Measurements from ENCODE around the gene ZNF221.

ZNF221 gene

DNA sequence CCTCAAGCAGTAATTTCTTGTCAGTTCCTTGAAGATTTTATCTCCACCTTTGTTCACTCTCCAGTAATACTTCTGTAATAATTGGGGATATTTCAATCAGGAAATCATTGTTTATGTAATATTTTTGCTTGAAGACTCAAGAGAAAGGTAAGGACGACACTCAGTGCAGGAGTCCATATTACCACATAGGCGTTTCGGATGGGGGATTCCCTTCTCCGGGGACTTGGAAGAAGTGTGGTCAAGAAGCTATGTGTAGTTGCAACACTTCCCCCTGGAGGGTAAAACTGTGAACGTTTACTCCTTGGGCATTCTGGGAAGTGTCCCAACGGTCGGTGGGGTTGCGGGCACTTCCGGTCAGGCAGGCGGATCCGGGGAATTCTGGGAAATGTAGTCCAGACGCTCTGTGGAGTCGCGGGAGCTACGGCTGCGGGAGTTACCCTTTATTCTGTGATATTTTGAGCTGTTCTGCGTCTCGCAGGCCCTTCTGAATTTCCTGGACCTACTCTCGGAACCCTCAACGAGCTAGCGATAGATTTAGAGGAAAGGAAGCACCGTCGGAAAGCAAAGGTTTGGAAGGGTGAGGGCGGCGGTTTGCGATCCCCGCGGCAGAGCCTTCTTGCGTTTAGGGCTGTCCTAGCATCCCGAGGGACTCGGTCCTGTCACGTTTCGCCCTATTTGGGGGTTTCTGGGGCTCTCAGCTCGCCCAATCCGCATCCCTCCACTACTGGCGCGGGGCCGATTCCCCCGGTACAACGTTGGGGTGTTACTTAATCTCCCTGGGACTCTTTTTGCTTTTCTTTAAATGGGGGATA, at the start of gene ZNF221:
Gene ZNF221 (plus strand): TSS at position 395 of the 812 bp plus-strand sequence. CDS start 11,499 bp downstream, outside the sequence.
- Histone ChIP-seq H3K27me3 (ENCODE audit: insufficient read depth, low read length) (no peaks in the 10 kb centered on the region), H2AFZ (ENCODE audit: low read depth, low read length) (peak within 1 kb of the TSS; percentile 84), H3K4me1 (ENCODE audit: insufficient read depth, low read length) (peaks cover 4% of the 10 kb centered on the region), H3K36me3 (ENCODE audit: insufficient read depth, low read length) (peaks cover 12% of the 10 kb centered on the region), H3K9me3 (ENCODE audit: low read length) (peaks cover 31% of the 10 kb centered on the region), H3K4me3 (ENCODE audit: low read length) (peak within 1 kb of the TSS; percentile 61)

DNA sequence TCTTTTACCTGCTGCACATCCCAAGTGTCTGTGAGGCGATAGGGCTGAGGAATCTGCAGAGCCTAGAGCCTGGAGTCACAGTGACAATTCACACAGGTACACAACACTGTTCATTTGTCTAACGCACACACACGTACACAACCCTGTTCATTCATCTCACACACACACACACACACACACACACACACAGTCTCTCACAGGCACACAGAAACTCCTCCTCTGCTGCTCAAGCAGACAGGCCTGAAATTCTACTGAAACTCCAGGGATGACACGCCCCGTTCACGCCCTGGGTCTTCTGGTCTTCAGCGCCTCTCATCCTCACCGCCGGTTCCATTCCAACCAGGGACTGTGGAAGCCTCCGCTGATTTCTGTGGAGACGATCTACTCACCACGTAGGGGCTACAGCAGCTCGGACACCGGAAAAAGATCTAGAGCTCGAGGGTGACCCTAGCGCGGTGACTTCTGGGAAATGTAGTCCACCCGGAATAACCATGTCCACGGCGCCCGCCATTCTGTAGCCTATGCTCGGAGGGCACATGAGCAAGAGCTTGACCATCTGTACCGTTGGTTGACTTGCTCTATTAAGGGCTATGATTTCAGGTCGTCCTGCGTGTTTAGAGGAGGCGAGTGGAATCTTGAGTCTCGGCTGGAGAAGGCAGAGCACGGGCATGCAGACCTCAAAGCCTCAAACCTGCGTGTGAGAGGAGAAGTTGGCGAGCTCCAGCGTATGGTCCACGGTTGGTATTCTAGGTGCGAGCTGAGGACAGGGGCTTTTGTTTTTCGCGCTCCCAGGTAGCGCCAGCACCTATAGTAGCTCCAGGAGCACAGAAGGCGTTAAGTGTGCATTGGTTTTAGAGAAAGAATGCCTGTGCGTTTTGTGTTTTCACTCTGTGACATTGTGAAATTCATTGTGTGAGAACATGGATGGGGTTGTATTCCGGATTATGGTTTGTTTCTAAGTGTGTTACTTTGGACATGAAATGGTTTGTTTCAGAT, 49.3 kb upstream of the ZNF221 start:
- Histone ChIP-seq H3K9me3 (ENCODE audit: low read length) (peaks cover 23% of the 10 kb centered on the region), H2AFZ (ENCODE audit: low read depth, low read length) (peak overlapping the region; percentile 93), H3K4me3 (ENCODE audit: low read length) (peak overlapping the region; percentile 50), H3K4me1 (ENCODE audit: insufficient read depth, low read length) (peaks cover 5% of the 10 kb centered on the region), H3K27me3 (ENCODE audit: insufficient read depth, low read length) (no peaks in the 10 kb centered on the region), H3K36me3 (ENCODE audit: insufficient read depth, low read length) (peaks cover 3% of the 10 kb centered on the region)

DNA sequence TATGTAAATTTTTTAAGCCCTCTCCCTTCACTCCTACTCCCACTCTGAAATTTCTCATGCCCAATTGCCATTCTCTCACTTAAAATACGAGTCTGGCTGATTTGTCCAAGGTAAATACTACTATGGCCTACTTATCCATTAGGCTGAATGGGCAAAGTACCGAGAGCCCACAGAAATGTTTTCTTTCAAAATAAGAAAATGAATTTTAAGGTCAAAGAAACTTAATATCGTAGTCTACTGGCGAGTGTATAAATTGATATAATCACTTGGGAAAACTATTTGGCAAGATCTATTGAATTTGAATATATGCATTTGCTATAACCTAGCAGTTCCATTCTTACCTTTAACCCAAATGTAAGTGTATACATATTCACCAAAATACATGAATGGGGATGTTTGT, 48.6 kb upstream of the ZNF221 start:
- Histone ChIP-seq H3K4me1 (ENCODE audit: insufficient read depth, low read length) (peaks cover 5% of the 10 kb centered on the region), H3K9me3 (ENCODE audit: low read length) (peaks cover 27% of the 10 kb centered on the region), H3K4me3 (ENCODE audit: low read length) (peak overlapping the region; percentile 50), H2AFZ (ENCODE audit: low read depth, low read length) (peak overlapping the region; percentile 93), H3K27me3 (ENCODE audit: insufficient read depth, low read length) (no peaks in the 10 kb centered on the region), H3K36me3 (ENCODE audit: insufficient read depth, low read length) (peaks cover 8% of the 10 kb centered on the region)

DNA sequence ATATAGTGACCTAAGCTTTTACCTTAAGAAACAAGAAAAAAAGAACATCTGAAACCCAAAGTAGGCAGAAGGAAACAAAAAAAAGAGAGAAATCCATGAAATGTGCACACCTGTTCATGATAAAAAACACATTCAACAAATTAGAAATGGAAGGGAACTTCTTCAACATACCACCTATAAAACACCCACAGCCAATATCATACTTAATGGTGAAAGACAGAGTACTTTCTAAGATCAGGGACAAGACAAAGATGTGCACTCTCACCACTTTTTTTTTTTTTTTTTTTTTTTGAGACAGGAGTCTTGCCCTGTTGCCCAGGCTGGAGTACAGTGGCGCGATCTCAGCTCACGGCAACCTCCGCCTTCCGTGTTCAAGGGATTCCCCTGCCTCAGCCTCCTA, 45.1 kb upstream of the ZNF221 start:
- Histone ChIP-seq H2AFZ (ENCODE audit: low read depth, low read length) (no peak overlapping the region), H3K9me3 (ENCODE audit: low read length) (peaks cover 37% of the 10 kb centered on the region), H3K4me3 (ENCODE audit: low read length) (no peak overlapping the region), H3K27me3 (ENCODE audit: insufficient read depth, low read length) (no peaks in the 10 kb centered on the region), H3K36me3 (ENCODE audit: insufficient read depth, low read length) (peaks cover 8% of the 10 kb centered on the region), H3K4me1 (ENCODE audit: insufficient read depth, low read length) (peaks cover 3% of the 10 kb centered on the region)

DNA sequence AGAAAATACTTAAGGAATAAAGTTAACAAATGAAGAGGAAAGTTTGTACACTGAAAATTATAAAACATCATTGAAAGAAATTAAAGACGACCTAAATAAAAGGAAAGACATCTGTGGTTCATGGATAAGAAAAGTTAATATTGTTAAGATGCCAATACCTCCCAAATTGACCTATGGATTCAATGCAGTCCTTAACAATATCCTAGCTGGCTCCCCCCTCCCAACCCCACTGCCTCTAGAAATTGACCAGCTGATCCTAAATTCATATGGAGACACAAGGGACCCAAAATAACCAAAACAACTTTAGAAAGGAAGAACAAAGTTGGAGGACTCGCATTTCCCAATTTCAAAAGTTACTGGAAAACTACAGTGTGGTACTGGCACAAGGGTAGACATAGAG, 44.3 kb upstream of the ZNF221 start:
- no peaks in the 10 kb centered on the region for H3K4me1 ChIP-seq (ENCODE audit: insufficient read depth, low read length)
- H3K9me3 ChIP-seq (ENCODE audit: low read length), result peaks cover 38% of the 10 kb centered on the region
- peaks cover 11% of the 10 kb centered on the region for H3K36me3 ChIP-seq (ENCODE audit: insufficient read depth, low read length)
- H2AFZ ChIP-seq (ENCODE audit: low read depth, low read length), result no peak overlapping the region
- H3K27me3 ChIP-seq (ENCODE audit: insufficient read depth, low read length), result no peaks in the 10 kb centered on the region
- no peak overlapping the region for H3K4me3 ChIP-seq (ENCODE audit: low read length)

DNA sequence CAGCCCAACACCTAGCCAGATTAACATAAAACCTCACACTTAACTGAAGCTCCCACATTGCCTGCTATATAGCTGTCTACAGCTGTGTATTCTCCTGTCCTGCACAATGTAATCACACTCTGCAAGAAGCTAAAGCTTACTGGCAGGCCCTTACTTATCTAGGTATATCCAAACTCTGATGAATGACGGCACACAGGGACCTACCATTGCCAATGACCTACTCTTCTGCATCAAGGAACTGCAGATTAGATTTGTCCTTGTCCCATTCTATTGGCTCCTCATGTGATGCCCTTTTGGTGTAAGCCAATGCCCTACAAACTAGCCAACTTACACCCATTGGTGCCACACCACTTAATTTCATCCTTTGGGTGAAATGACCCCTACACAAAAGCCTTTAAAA, 42.4 kb upstream of the ZNF221 start:
- Histone ChIP-seq H3K27me3 (ENCODE audit: insufficient read depth, low read length) (no peaks in the 10 kb centered on the region), H3K4me3 (ENCODE audit: low read length) (no peak overlapping the region), H2AFZ (ENCODE audit: low read depth, low read length) (no peak overlapping the region), H3K9me3 (ENCODE audit: low read length) (peaks cover 49% of the 10 kb centered on the region), H3K4me1 (ENCODE audit: insufficient read depth, low read length) (no peaks in the 10 kb centered on the region), H3K36me3 (ENCODE audit: insufficient read depth, low read length) (peaks cover 26% of the 10 kb centered on the region)

DNA sequence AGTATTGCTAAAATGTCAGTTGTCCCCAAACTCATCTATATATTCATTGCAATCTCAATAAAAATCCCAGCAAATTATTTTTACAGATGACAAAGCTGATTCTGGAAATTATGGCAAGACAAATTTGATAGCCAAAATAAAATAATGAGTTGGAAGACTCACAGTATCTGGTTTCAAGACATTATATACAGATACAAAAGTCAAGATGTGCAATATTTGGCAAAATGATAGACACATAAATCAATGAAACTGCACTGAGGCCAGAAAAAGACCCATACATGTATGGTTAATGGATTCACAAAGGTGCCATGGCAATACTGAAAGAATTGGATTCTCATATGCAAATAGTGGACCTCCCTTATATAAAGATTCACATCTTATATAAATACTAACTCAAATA, 40.1 kb upstream of the ZNF221 start:
- H3K4me3 ChIP-seq (ENCODE audit: low read length), result no peak overlapping the region
- H3K36me3 ChIP-seq (ENCODE audit: insufficient read depth, low read length), result peaks cover 48% of the 10 kb centered on the region
- peaks cover 62% of the 10 kb centered on the region for H3K9me3 ChIP-seq (ENCODE audit: low read length)
- no peaks in the 10 kb centered on the region for H3K27me3 ChIP-seq (ENCODE audit: insufficient read depth, low read length)
- H3K4me1 ChIP-seq (ENCODE audit: insufficient read depth, low read length), result no peaks in the 10 kb centered on the region
- H2AFZ ChIP-seq (ENCODE audit: low read depth, low read length), result no peak overlapping the region

DNA sequence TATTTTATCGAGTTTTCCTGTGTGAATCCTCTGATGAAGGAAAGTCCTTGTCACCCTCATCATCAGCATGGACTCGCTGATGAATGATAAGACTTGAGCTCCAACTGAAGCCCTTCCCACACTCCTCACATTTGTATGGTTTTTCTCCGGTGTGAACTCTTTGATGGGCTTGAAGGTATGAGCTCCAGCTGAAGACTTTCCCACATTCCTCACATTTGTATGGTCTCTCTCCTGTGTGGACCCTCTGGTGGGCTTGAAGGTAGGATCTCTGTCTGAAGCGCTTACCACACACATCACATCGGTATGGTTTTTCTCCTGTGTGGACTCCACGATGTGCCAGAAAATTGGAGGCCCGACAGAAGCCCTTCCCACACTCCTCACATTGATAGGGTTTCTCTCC, 37.6 kb upstream of the ZNF221 start:
- no peaks in the 10 kb centered on the region for H3K27me3 ChIP-seq (ENCODE audit: insufficient read depth, low read length)
- no peak overlapping the region for H3K4me3 ChIP-seq (ENCODE audit: low read length)
- peaks cover 64% of the 10 kb centered on the region for H3K9me3 ChIP-seq (ENCODE audit: low read length)
- H3K36me3 ChIP-seq (ENCODE audit: insufficient read depth, low read length), result peaks cover 68% of the 10 kb centered on the region
- no peak overlapping the region for H2AFZ ChIP-seq (ENCODE audit: low read depth, low read length)
- H3K4me1 ChIP-seq (ENCODE audit: insufficient read depth, low read length), result no peaks in the 10 kb centered on the region

DNA sequence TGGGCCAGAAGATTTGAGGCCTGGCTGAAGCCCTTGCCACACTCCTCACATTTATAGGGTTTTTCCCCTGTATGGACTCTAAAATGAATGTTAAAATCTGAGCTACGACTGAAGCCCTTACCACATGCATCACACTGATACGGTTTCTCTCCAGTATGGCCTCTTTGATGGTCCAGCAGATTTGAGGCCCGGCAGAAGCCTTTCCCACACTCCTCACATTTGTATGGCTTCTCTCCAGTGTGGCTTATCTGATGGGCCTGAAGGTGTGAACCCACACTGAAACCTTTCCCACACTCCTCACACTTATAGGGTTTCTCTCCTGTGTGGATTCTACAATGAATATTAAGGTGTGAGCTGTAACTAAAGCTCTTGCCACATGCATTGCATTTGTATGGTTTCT, 37.0 kb upstream of the ZNF221 start:
- no peaks in the 10 kb centered on the region for H3K27me3 ChIP-seq (ENCODE audit: insufficient read depth, low read length)
- H2AFZ ChIP-seq (ENCODE audit: low read depth, low read length), result no peak overlapping the region
- H3K4me3 ChIP-seq (ENCODE audit: low read length), result no peak overlapping the region
- peaks cover 62% of the 10 kb centered on the region for H3K9me3 ChIP-seq (ENCODE audit: low read length)
- peaks cover 75% of the 10 kb centered on the region for H3K36me3 ChIP-seq (ENCODE audit: insufficient read depth, low read length)
- H3K4me1 ChIP-seq (ENCODE audit: insufficient read depth, low read length), result no peaks in the 10 kb centered on the region

DNA sequence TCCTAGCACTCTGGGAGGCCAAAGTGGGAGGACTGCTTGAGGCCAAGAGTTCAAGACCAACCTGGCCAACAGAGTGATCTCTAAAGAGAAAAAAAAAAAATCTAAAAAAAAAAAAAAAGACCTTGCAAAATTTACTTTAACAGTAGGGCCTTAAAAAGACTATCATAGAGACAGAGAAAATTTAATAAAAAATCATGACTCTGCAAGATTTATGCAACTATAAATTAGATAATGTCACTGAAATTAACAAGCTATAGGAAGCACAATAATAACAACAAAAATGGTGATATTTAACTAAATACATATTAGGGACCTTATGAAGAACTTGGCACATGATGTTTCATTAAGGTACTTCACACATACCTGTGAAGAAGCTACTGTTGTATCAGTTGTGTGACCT, 27.2 kb upstream of the ZNF221 start:
- Histone ChIP-seq H3K9me3 (ENCODE audit: low read length) (peaks cover 19% of the 10 kb centered on the region), H3K36me3 (ENCODE audit: insufficient read depth, low read length) (peaks cover 95% of the 10 kb centered on the region), H2AFZ (ENCODE audit: low read depth, low read length) (no peak overlapping the region), H3K4me1 (ENCODE audit: insufficient read depth, low read length) (no peaks in the 10 kb centered on the region), H3K4me3 (ENCODE audit: low read length) (no peak overlapping the region), H3K27me3 (ENCODE audit: insufficient read depth, low read length) (no peaks in the 10 kb centered on the region)

DNA sequence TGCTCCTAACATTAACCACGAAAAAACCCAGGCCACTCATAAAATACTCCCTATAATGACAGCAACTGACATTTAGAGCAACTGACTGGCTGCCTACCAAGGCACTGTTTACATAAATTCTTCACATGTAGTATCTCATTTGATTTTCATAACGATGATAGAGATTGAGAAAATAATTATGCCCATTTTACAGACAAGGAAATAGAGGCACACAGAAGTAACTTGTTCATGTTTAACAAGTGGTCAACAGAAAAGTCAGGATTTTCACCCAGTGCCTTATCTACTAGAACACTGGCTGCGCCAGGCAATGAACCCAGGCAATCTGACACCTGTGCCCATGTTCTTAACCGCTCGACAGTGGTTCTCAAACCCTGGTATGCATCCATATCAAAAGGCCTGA, 22.2 kb upstream of the ZNF221 start:
- Histone ChIP-seq H3K4me3 (ENCODE audit: low read length) (no peak overlapping the region), H3K27me3 (ENCODE audit: insufficient read depth, low read length) (no peaks in the 10 kb centered on the region), H3K9me3 (ENCODE audit: low read length) (peaks cover 7% of the 10 kb centered on the region), H3K4me1 (ENCODE audit: insufficient read depth, low read length) (peaks cover 2% of the 10 kb centered on the region), H3K36me3 (ENCODE audit: insufficient read depth, low read length) (peaks cover 87% of the 10 kb centered on the region), H2AFZ (ENCODE audit: low read depth, low read length) (no peak overlapping the region)

DNA sequence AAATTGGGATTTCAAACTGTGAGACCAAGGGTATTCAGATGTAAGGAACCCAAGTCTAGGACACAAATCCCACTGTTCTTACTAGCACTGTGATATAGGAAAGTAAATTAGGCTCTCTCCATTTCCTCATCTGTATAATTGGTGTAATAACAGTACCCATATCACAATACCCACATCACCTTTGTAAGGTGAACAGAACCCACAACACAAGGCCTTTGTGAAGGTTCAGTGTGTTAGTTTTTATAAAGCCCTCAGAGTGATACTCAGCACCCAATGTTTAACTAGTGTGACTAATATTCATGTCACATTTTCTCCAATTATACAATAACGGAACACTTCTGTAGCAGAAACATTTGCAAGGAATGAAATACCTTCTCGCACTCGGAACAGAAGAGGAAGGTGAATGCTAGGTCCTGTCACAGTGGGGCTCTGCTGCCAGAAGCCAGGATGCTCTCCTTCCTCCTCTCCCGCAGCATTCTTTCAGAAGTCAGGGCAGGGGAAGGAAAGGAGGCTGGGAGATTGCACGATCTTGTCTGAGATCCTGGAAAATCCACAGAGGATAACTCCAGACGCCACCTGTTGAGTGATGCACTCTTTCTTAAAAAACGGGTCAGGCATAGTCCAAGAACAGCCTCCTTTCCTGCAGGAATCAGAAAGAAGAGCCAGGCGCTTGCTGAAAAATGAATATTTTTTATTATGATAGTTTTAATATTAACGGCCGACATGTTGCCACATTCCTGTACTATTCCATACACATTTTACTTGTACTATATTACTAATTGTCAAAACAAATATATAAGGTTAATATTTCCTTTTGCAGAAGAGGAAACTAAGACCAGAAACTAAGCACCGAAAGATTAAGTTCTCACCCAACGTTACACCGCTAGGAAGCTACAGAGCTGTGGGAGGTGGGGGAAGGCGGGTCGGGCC, 16.7 kb upstream of the ZNF221 start:
- H3K36me3 ChIP-seq (ENCODE audit: insufficient read depth, low read length), result peaks cover 34% of the 10 kb centered on the region
- H2AFZ ChIP-seq (ENCODE audit: low read depth, low read length), result peak overlapping the region; percentile 99
- no peaks in the 10 kb centered on the region for H3K9me3 ChIP-seq (ENCODE audit: low read length)
- peak overlapping the region; percentile 81 for H3K4me3 ChIP-seq (ENCODE audit: low read length)
- peaks cover 13% of the 10 kb centered on the region for H3K4me1 ChIP-seq (ENCODE audit: insufficient read depth, low read length)
- no peaks in the 10 kb centered on the region for H3K27me3 ChIP-seq (ENCODE audit: insufficient read depth, low read length)

Data from neuron (in vitro differentiated cells).